ENCODE measurements around the gene SMIM20.
A peak's percentile ranks its signal among the peaks of the same experiment; 100 is the strongest.

The SMIM20 gene

DNA sequence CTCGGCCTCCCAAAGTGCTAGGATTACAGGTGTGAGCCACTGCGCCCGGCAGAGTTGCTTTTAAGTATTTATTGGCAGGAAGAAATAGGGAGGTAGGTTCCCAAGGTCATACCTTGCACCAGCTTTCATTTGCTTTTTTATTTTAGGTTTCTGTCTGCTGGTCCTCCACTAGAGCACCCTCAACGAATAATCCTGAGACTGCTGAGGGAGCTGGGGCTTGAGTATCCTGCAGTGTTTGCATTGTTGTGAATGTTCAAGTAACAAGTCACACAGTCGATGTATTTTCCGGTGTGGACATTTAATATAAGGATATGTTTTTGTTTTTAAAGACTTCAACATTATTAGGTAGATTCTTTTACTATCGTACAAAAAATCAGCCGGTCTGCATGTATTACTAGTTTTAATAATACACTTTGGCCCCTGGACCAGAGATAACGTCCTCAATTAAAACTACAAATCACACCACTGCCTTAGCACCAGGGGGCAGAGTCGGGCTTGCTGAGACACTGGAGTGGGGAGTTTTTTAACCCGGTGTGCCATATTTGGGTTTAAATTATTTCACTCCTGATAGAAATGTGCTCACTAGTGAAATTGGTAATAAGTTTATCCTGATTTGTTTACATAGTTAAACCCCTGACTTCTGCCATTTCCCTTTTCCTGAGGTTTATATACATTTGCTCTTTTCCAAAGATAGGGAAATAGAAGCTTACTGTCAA, 11.6 kb downstream of the SMIM20 start:
- no peak for DNase-seq (ENCODE audit: low read depth in 1 of 2, low spot score in 1 of 2)

DNA sequence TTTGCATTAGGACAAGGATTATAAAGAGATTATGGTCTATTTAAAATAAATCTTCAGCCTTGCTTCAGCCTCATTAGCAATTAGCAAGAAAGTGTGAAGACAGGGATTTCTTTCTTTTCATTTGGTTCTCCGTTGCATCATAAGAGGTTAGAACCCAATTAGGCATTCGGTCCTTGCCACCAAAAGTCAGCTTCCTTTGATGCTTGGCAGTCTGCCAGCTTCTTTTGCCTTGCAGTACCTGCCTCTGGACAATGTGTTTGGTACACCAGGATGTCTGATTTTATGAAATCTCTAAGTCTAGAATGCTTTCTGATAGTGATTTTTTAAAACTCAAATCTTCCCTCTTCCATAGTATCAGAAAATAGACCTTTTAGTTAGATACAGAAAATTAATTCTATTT, 12.4 kb downstream of the SMIM20 start:
- no peak for DNase-seq (ENCODE audit: low read depth in 1 of 2, low spot score in 1 of 2)

DNA sequence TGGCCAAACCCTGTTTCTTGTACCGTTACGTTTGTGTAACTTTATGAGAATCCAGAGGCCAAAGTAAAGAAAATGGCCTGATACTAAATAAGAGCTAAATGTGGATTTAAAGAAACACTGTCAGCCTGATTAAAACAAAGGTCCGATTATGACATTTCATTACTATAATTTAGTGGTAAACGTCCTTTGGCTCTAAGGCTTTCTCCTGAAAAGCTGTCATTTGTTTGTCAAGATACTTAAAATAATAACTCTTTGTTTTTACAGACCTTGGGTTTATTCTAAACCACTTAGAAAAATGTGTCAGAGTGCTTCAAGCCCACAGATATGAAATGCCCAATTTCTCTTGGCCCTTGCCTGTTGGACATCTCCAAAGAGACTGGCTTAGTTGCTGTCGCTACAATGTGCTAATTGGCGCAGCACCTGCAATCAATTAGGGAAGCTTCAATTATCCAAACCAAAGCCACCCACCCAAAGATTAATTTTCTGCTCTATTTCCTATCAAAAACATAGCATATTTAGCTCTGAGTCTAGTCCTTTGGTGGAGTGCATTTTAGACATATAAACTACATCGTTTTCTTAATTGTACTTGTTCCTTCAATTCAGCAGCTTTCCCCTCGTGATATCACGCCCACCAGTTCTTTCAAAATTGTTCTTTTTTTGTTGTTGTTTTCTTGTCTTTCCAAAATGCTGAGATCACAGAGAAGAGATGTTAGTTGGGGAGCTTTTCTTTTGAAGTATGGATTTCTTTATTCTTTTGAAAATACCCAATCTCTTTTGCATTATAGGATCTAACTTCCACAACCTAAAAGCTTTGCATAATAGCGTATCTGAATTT, 13.6 kb downstream of the SMIM20 start:
- no peak for DNase-seq (ENCODE audit: low read depth in 1 of 2, low spot score in 1 of 2)

DNA sequence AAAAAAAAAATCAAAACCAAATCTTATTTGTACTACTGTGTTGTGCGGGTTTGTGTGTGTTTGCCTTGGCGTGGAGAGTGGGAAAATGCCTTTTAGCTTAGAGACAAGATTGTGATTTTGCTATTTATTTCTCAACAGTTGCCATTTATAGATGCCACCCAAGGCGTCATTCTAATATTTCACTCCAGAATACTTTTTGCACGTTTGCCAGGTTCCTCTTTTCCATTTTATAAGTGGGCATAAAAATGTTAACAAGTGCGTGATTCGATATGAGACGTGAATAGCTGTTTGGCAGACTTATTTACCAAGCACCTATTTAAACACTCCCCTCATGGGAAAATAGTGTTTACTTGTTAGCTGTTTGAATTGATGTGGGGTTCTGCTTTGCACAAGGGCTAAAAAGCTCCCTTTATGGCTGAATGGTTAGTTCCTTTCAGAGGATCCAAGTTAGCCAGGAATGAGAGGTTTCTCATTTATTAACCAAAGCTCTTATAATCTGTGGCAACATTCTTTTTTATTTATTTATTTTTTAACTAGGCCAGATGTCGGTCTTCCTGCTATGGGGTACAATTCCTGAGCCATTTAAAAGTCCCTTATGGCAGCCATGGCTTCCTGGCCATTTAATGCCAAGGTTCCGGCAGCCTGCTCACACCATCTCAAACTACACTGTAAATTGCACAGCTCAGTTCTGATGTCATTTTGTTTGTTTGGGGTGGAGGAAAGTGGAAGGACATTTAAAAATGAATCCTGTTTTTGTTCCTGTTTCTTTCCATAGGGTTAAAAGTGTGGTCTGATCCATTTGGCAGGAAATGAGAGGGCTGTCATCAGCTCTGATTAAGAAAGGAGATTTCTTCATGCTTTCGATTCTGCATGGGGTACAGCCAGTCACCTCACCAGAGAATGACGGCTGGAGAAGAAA, 14.6 kb downstream of the SMIM20 start:
- DNase-seq (ENCODE audit: low read depth in 1 of 2, low spot score in 1 of 2): no peak

DNA sequence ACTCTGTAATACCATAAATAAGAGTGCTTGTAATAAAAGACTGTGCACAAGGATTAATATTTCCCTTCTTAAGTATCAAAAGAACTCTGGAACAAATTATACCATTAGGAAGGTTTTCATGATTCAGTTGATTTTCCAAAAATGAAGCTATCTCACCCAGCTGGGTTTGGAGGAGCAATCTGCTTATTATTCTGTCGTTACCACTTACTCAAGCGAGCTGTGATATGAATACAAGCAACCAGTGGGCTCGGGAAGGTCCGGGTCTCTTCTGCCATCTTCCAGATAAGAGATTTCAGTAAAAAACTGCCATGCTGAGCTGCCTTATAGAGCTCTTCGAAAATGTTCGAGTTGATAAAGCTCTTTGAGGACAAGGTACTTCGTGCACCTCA, 15.3 kb downstream of the SMIM20 start:
- no peak for DNase-seq (ENCODE audit: low read depth in 1 of 2, low spot score in 1 of 2)

DNA sequence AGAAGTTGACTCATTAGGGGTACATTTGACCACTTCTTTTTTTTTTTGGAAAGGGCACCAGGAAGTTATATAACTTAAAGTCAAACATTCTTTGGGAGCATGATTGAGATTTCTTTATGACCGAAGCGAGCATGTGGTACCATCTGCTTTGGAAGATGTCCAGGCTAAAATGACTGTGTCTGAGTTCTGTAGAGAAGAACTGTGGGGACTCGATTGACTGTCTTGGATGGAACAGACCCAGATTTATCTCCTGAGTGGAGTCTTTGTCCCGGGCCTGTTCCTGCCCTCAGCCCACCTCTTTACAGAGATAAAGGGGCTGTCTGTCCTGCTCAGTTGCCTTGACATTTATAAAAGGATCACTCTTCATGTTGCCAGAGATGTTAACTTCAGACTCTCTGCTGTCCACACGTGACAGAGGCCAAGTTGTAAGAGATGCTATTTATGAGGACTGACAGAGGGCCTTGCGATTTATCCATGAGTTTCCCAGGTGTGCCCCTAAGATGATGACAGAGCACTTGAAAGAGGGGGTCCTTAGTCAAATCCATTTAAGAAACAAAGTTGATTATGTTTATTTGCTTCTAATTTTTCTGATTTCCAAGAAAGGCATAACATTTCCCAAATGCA, 16.8 kb downstream of the SMIM20 start:
- DNase-seq (ENCODE audit: low read depth in 1 of 2, low spot score in 1 of 2): no peak

DNA sequence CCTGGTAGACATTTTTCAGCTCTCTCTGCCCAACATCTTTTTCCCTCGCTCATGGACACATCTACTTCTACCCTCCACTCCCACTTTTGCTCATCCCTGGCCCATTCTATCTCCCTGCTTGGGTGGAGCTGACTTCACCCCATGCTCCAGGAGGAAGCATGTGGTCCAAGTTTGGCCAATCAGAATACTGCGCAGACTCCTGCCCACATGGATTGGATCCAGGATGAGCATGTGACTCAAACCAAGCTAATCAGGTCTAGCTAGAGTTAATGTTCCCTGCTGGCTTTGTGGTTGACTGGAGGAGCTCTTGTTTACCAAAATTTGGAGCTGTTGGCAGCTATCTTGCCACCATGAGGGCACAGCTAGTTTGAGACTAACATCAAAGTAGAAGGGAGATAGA, 22.7 kb downstream of the SMIM20 start:
- no peak for DNase-seq (ENCODE audit: low read depth in 1 of 2, low spot score in 1 of 2)

DNA sequence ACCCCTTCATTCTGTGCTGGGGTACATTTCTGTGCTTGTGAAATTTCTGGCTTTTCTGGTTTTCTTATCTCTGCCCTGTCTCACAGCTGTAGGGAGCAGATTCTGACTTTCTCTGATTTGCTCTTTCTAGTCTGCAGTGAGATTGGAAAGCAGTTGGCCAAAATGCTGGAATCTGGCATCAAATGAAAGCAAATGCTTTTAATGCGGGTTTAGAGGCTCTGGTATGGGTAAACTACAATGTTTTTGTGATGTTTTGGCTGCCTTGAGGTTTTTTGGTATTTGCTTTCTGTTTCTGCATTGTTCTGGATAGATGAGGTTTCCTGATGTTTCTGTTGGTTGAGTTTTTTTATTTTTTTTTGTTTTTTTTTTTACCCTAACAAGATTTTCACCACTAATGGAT, 23.8 kb downstream of the SMIM20 start:
- no peak for DNase-seq (ENCODE audit: low read depth in 1 of 2, low spot score in 1 of 2)

DNA sequence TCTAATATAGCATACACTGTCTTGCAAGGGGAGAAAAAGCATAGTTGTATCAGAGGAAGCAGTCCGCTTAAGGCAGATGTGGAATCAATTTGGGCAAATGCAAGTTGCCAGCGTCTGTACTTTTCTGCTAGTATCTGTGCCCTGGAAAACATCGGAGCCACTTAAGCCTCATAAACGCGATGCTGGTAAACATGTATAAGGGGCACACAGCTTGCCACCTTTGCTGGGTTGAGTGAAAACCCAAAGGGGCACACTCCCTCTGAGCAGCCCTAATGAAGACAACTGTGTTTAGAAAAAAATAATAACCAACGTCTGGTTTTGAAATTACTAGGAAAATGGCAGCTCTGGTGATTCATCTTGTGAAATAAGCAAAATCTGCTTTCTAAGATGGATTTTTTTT, 24.3 kb downstream of the SMIM20 start:
- no peak for DNase-seq (ENCODE audit: low read depth in 1 of 2, low spot score in 1 of 2)

DNA sequence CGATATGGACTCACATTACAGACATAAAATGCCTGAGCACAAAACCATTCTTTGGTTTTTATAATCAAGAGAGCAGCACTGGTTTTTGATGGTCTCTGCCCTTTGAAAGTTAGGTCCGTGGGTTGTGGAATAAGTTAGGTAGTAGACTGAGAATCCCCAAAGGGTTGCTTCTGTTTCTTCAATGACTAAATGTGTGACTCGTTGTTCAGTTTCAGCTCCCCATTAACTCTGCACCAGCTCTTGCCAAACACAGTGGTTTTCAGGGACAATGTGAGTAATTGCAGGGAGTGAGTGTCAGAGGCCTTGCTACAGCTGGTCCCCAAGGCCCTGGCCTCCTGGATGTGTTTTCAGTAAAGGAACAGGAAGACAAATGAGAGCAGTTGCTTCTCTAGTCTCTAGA, 24.8 kb downstream of the SMIM20 start:
- DNase-seq (ENCODE audit: low read depth in 1 of 2, low spot score in 1 of 2): peak in 1 of 2 donors; percentile 32

DNA sequence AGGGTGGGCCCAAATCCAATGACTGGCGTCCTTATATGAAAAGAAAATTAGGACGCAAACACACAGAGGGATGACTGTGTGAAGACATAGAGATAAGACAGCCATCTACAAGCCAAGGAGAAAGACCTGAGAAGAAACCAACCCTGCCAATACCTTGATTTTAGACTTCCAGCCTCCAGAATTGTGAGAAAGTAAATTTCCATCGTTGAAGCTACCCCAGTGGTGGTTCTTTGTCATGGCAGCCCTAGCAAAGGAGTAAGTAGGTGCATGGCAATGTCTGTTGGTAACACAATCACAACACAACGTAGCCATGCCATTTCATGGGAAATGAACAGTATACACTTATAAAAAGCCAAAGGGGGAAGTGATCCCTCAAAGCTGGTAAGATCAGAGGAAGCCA, 25.3 kb downstream of the SMIM20 start:
- DNase-seq (ENCODE audit: low read depth in 1 of 2, low spot score in 1 of 2): no peak

DNA sequence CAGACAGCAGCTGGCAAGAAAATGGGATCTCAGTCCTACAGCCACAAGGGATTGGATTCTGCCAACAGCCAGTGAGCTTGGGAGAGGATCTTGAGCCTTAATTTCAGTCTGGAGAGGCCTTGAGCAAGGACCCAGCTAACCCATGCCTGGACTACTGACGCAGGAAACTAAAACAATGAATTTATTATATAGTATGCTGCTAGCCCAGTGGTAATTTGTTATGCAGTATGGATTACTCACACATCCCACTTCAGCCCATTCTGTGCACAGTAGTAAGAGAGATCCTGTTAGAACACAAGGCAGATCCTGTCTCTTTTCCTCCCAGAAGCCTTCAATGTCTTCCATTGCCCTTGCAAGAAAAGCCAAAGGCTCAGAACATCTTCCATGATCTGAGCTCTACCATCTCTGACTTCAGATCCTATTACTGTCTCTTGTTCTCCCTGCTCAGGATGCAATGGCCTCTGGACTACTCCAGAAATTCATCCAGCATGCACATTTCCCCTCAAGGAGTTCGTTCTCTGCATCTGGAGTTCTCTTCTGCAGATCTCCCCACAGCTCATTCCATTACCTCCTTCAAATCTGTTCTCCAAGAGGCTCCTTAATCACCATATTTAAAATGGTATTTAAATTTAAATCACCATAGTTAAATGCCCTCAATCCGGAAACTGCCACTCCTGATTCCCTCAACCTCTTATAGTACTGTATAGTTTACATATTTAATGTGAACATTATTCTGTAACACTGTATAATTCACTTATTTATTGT, 27.6 kb downstream of the SMIM20 start:
- no peak for DNase-seq (ENCODE audit: low read depth in 1 of 2, low spot score in 1 of 2)

DNA sequence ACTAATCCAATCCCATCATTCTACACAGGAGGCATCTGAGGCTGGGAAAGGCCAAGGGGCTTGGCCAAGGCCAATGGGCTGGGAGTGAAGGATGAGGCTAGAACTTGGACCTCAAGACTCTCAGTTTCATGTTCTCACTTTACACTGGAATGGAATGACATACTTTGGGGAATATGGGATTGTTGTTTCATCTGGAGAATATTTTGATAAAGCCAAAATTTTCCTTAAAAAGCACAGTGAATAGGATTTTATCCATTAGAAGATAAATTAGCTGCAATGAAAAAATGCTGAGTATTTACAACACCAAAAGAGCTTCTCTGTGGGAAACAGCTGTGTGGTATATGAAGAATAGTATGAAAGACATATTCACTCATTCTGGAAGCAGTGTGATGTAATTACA, 29.3 kb downstream of the SMIM20 start:
- no peak for DNase-seq (ENCODE audit: low read depth in 1 of 2, low spot score in 1 of 2)

DNA sequence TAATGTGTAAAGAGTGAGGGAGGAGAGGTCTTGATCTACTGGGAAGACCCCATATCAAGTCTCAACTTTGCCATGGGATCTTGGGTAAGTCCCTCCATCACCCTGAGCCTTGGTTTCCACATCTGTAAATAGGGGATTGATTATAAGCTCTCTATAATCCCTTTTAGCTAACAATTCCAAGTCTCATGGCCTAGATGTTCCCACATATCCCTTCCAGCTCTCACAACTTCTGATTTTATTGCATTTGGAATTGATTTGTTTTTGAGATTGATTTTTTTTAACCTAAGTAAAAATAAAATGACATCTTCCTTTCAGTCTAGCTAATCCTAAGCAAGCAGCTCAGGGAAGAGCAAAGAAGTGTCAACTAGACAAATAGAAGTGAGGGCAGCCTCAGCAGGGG, 29.8 kb downstream of the SMIM20 start:
- no peak for DNase-seq (ENCODE audit: low read depth in 1 of 2, low spot score in 1 of 2)

DNA sequence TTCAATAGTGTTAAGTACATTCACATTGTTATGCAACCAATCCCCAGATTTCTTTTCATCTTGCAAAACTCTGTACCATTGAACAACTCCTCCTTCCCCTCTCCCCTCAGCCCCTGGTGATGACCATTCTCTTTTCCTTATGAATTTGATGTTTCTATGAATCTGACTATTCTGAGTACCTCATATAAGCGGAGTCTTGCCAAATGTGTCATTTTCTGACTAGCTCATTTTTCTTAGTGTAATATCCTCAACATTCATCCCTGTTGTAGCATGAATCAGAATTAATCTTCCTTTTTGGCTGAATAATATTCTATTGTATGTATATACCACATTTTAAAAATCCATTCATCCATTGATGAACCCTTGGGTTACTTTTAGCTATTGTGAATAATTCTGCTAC, 34.0 kb downstream of the SMIM20 start:
- DNase-seq (ENCODE audit: low read depth in 1 of 2, low spot score in 1 of 2): no peak

DNA sequence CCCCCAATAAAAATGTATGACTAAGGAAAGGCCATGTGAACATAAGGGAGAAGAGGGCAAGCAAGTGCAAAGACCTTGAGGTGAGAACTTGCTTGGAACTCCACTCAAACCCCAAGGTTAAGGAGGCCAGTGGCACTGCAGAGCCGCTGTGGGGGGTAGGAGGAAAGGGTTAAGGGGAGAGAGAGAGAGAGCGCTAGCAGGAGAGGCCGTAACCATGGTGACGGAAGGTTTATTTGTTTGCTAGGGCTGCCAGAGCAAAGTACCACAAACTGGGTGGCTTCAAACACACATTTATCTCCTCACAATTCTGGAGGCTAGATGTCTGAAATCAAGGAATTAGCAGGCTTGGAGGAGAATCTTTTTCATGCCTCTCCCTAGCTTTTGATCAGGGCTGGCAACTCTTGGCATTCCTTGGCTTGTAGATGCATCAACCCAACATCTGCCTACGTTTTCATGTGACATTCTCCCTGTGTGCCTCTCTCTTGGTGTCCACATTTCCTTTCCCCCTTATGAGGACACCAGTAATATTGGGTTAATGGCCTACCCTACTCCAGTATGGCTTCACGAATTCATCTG, 35.2 kb downstream of the SMIM20 start:
- DNase-seq (ENCODE audit: low read depth in 1 of 2, low spot score in 1 of 2): no peak

DNA sequence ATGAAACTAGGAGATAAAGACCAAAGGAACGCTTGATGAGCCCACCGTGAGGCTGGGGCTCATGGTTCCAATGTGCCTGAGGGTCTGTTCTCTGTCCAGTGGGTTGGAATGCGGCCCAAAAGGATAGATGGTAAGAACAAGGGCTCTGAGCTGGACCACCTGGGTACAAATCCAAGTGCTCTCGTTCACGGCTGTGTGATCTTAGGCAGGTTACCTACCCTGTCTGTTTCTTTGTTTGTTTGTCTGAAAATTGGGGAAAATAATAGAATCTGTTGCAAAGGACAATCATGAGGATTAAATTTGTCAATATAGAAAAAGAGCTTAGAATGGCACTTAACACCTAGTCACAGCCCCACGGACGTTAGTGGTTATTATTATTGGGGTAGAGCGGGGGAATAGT, 36.0 kb downstream of the SMIM20 start:
- no peak for DNase-seq (ENCODE audit: low read depth in 1 of 2, low spot score in 1 of 2)

DNA sequence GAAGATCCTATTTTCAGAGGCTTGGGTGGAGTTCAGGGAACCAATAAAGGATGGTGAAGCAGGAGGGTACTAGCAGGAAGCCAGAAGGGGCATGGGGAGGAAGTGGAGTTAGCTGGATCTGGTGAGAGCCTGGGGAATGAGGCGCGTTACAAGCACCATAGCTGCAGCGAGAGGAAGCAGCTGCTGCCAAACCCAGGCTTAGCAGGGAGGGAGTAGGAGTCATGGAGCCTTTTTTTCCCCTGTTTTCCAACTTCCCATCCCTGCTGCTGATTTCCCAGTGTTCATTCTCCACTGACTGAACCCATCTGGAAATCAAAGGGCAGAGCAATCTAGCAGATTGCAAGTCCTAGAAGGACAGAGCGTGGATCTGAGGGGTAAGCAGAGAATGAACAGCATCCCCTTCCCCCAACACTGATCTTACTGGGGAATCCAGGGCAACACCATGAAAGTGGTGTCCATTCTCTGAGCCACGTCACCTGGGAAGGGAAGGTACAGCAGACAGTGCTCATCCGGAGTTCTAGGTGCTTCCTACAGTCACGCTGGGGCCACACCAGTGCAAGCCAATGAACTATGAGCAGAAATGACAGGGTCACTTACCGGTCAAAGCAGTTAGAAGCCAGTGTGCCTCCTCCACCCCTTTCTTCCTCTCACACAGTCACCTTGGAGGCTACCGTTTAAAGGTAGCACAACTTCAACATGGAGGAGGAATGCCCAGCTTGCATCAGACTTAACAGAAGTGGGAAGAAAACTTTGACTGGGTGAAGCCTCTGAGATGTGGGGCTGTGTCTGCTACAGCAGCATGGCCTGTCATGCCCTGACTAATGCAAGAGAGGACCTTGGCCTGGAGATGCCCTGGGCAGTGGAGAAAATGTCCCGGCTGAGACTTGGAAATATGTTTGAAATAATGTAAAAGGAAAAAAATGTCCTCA, 36.7 kb downstream of the SMIM20 start:
- no peak for DNase-seq (ENCODE audit: low read depth in 1 of 2, low spot score in 1 of 2)

DNA sequence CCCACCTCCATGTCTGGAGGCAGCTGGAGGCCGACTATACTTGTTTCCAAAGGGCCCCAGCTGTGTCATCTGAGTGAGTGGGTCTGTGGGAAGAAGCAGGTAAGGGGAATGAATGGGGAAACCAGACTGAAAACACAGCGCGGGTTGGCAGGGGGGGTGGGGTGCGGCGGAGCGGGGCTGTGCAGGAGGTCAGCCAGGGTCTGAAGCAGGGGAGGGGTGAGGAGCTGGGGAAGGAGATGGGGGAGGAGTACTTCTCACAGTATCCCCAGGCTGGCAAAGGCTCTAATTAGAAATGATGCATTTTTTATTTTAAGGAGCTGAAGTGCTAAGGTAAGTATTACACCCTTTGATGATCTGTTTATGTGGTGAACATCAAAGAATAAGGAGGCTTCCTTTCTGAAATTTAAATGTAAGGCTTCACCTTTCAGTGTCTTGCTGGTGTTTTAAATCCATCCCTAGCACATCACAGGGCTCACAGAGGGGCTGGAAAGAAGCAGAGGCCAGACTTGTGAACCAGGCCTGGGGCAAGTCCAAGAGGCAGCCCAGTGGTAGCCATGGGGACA, 37.5 kb downstream of the SMIM20 start:
- no peak for DNase-seq (ENCODE audit: low read depth in 1 of 2, low spot score in 1 of 2)
